GM12874 (cell line): ENCODE results near the gene A1CF.

Experiments
- CTCF ChIP-seq: IDR thresholded peaks from 2 replicates; pipeline ENCODE4 v1.5.1; 2011; ENCODE audit warnings: low read depth, mild to moderate bottlenecking, control low read depth, low read length, moderate library complexity; ENCODE audit not compliant: insufficient read depth

Gene A1CF

DNA sequence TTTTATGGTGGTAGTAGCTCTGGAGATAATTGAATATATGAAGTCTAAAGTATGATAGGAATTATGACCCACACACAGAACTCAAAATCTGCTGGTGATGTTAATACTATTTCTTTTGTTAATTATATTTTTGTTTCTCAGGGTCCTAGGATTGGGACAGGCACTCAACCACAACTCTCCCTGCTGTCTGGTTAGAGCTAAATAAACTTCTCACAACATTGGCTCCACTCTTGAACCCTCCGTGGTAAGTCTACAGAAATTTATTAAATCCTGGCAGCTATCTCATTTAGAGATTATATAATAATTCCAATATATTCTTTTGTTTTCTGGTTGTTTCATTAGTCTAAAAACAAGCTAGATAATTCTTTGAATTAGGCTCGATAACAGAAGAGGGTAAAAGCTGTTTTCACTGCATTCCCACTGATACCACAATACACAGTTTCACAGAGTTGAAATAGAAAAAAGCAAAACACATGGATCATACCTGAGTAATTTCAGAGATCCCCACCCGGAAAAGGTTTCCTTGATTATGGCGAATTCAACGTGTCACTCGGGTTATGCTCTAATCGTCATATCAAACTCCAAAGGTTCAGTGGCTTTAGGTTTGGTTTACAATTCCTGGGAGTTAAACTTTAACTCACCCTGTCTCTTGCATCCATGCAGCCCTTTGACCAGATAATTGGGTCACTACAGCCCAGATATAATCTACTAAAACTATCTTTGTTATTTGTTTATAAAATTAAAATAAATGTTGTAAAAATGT lies at the start of gene A1CF:
Gene A1CF (minus strand): TSS at position 531 of the 763 bp plus-strand sequence. CDS start 25,687 bp downstream, outside the sequence.
- no peak for TF ChIP-seq CTCF

DNA sequence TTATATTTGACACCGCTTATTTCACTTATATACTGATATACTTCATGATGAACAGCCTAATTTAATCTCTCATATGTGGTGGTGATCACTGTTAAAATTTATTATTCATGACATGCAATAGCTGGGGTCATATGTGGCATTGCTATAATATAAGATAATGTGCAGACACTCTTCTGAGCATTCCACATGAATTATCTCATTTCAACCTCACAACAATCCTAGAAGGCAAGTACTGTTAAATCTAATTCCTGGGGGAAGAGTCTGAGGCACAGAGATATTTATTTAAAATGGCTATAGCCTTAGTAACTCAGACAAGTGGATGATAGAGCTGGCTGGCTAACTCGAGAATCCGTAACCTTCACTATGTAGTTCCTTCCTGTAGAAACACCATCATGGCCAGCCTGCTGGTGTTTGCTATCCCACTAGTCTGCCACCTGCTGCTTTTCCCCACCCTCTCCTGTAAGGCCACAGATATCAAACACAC lies 46.6 kb upstream of the A1CF start:
- TF ChIP-seq CTCF, result no peak

- no peak for TF ChIP-seq CTCF
These were observed 44.2 kb upstream of the A1CF start for GRCh38 chr10:50929670-50930069.

GRCh38 chr10:50928190-50928552 lies 42.7 kb upstream of the A1CF start:
- no peak for TF ChIP-seq CTCF

DNA sequence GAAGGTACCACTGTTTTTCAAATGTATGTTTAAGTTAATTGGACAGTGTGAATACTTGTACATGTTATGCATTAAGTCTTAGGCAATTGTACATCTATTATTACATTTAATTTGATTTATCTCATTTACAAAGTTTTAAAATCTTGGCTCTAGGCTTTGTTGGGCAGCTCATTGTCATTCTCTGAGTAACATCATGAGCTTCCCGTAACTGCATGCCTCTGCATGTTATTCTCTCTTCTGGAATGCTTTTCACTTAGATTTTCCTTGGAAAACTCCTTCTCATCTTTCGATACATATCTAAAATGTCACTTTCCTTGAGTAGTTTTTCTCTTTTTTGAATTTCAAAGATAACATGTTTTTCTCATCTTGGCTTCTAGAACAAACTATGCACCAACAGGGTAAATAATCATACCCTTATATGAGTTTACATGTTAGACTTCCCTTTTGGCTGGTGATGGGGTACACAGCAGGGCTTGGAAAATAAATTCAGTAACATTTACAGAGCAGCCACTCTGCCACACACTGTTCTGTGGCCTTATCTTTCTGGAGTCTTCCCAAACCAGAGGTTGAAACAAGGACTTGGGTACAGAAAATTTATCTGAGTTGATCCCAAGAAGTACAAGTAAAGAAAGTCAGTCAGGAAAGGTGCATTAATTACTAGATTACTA lies 42.2 kb upstream of the A1CF start:
- no peak for TF ChIP-seq CTCF

DNA sequence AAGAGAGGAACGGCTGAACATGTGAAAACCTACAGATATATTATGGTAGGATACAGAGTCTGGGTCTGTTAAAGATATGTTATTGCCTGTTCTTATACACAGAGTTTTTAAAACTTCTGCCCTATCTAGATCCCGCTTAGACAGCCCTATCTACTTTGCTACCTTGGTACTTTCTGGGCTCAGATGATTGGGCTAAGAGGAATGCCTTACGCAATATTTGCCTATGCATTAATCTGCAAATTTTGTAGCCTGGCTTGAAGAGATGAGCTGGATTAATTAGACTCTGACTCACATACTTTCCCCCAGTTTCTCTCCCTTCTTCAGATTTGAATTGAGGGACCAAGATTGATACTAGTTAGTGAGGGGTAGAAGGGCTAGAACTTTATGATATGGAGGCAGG lies 33.6 kb upstream of the A1CF start:
- no peak for TF ChIP-seq CTCF

DNA sequence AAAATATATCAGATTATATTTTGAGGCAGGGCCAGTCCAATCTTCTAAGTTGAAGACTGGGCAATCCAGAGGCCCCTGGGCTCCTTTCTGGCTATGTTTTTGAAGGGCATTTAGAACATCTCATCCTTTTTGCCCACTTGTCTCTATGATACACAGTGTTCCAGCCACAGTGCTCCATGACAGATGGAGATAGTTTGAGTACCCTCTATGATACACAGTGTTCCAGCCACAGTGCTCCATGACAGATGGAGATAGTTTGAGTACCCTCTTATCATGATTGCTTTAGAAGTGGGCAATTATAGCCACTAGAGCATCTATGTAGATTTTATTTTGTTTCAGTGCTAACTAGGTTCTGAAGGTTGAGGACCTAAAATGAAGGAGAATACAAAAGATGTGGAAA lies 33.1 kb upstream of the A1CF start:
- no peak for TF ChIP-seq CTCF
